CD1c-positive myeloid dendritic cell (primary cell): ENCODE measurements around the gene PALB2.
"Not testable (repeated sequence)": the region's sequence is repeated elsewhere in the genome, so short reads cannot be mapped to it uniquely, and the experiment has no call there.

Source experiments
- DNase-seq: peaks from one replicate; pipeline ENCODE4 v3.0.0-alpha.2; 2016; ENCODE audit errors: extremely low spot score

Gene PALB2

GRCh38 chr16:23650674-23651416, 9.7 kb upstream of the PALB2 start:
- DNase-seq = no peak

DNA sequence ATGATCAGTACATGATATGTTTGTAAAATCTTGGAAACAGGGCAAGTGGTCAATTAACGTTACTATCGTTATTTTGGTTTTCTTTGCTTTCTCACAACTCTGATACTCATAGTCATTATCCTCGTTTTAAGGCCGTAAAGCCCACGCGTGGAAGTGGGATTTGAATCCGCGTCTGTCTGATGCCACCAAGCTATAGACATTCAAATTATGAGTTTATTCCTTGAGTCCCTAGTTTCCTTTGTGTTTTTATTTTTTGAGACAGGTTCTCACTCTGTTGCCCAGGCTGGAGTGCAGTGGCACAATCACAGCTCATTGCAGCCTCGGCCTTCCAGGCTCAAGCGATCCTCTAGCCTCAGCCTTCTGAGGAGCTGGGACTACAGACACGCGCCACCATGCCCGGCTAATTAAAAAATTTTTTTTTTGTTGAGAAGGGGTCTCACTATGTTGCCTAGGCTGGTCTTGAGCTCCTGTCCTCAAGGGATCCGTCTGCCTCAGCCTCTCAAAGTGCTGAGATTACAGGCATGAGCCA, 1.2 kb upstream of the PALB2 start:
- no peak for DNase-seq

- DNase-seq = peak; percentile 39
Measured at GRCh38 chr16:23640615-23640930, 537 bp downstream of the PALB2 start.

DNA sequence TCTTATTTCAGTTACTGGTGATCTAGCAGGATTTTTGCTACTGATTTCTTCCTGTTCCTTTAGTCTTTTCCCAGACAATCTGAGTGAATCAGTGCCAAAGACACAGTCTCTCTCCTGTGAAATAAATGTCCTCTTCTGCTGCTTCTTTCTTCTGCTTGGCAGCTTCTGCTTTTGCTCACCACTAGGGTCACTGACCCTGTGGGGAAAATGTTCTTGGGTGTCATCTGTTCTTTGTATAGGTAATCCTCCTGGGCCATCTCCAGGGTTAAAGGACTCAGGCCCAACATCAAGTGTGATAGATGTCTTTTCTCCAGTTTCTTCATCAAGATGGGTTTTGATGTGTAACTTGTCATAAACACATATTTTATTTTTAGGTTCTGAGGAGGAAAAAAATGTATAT, 5.2 kb downstream of the PALB2 start:
- no peak for DNase-seq

DNA sequence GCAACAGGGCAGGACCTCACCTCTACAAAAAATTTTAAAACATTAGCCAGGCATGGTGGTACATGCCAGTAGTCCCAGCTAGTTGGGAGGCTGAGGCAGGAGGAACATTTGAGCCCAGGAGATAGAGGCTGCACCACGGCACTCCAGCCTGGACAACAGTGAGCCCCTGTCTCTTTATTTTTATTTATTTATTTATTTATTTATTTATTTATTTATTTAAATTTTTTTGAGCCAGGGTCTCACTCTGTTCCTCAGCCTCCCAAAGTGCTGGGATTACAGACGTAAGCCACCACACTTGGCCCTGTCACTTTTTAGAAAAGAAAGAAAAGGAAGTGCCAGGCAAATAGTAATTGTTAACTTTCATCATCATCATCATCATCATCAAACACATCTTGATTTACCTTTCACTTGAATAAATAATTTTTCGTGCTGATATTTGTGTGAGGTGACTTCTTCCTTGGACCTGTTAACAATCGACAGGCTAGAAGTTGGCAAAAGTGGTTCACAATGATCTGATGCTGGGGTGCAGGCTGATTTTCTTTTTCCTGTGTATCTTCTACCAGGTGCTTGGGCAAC, 6.6 kb downstream of the PALB2 start:
- no peak for DNase-seq

- not testable (repeated sequence) for DNase-seq
Measured at GRCh38 chr16:23631874-23632273, 9.2 kb downstream of the PALB2 start.

DNA sequence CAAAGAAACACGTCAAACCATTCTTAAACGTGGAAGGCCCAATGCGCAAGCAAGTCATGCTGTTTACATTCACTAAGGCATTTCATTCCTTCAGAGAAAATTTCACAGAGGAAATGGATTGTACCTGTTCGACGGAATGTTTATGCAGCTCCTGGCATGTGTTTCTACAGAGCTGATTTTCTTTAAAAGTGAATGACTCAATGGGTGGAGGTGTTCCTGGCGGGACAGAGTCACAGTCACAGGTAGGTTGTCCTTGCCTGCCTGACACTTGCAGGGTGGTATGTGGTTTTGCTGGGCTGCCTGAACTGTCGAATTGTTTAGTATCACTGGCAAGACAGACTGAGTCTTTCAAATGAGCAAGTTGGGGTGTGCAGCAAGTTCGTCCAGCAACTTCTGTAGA, 11.6 kb downstream of the PALB2 start:
- no peak for DNase-seq

- DNase-seq = no peak
Measured at GRCh38 chr16:23624092-23624491, 17.0 kb downstream of the PALB2 start.

GRCh38 chr16:23615805-23616204, 25.3 kb downstream of the PALB2 start:
- no peak for DNase-seq

- no peak for DNase-seq
Measured at GRCh38 chr16:23611936-23612335, 29.2 kb downstream of the PALB2 start.

DNA sequence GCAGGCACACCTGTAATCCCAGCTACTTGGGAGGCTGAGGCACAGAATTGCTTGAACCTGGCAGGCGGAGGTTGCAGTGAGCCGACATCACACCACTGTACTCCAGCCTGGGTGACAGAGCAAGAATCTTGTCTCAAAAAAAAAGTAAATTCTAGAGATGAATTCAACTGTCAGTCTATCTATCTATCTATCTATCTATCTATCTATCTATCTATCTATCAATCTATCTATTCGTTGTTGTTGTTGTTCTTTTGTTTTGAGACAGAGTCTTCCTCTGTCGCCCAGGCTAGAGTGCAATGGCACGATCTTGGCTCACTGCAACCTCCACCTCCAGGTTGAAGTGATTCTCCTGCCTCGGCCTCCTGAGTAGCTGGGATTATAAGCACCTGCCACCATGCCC, 30.2 kb downstream of the PALB2 start:
- not testable (repeated sequence) for DNase-seq

DNA sequence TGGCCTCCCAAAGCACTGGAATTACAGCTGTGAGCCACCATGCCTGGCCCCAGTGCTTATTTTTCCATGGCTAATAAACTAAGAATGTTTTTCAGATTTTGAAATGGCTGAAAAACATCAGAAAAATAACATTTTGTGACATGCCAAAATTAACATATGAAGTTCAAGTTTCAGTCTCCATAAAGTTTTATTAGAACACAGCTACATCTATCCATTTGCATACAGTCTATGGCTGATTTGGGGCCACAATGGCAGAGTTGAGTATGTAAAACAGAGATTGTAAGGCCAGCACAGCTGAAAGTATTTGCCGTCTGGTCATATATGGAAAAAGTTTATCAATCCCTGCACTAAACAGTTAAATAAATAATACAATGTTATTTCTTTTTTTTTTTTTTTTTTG, 31.2 kb downstream of the PALB2 start:
- DNase-seq = no peak

DNA sequence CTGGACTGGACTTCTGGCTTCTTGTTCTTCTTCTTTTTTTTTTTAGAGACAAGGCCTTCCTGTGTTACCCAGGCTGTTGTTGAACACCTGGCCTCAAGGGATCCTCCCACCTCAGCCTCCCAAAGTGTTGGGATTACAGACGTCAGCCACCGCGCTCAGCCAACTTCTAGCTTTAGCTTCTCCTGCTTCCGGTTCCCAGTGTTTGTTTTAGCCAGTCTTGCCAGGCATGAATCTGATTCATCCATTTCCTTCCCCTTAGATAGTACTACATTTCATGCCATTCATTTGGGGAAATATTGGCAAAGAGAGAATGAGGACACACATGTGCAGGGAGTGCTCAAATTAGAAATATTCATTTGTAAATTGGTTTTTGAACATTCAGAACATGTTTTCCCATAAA, 32.9 kb downstream of the PALB2 start:
- no peak for DNase-seq

- DNase-seq = no peak
Measured at GRCh38 chr16:23607726-23608125, 33.4 kb downstream of the PALB2 start.

GRCh38 chr16:23597003-23597756, 43.9 kb downstream of the PALB2 start:
- DNase-seq = peak; percentile 6

DNA sequence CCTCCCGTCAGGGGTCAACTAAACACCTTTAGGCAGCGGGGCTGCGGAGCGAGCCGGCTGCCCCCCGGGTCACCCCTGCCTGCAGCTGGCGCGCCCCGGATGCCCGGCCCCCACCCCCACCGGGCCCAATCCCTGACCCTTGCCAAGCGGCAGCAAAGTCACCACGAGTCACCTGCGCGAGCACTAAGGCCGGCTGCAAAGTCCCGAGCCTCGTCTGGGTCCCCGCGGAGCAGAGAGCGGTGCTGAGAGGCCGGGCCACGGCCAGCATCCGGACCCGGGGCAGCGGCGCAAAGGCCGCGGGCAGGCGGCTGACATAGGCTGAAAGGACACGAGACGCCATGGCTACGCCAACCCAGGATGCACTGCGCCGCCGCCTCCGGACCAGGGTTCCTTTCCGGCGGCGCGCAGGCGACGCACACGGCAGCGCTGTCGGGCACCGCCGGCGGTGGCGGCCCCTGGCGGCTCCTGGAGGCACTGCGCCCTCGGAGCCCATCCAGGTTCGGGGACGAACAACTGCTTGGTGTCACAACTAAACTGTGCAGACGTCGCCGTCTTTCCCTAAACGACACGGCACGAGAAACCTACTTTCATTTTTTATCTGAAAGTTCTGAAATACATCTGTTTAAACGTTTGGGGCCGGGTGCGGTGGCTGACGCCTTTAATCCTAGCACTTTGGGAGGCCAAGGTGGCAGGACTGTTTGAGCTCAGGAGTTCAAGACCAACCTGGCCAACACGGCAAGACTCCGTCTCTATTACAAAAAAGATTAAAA, 45.0 kb downstream of the PALB2 start, which contains the start of gene NDUFAB1:
NDUFAB1 (minus strand) TSS at position 366 of the 770 bp plus-strand sequence; CDS start at position 340, 26 bp downstream.
- peak; percentile 97 for DNase-seq

DNA sequence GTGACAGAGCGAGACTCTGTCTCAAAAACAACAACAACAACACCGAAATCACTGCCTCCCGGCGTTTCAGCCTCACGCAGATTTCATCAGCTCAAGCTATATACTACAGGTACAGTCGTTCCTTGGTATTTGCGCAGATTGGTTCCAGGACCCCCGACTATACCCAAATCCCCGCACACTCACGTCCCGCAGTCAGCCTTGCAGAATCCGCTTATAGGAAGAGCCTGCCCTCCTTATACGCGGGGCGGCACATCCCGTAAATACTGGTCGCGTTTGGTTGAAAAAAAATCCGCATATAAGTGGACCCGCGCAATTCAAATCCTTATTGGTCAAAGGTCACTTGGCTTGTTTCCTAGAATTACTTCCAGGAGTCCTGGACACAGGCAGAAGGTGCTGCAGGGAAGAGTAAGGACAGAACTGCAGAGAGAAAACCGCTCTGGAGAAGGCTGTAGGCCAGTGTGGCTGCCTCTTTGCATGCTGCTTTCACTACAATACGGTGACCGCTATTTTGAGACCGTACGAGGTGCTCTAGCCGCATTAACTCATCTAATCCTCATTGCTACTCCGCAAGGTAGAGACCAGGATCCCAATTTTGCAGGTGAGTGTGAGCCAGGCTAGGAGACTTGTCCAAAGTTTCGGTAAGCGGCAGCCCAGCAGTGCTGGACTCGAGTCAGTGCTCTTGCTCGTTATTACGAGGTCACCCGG, 45.7 kb downstream of the PALB2 start:
- DNase-seq = no peak

DNA sequence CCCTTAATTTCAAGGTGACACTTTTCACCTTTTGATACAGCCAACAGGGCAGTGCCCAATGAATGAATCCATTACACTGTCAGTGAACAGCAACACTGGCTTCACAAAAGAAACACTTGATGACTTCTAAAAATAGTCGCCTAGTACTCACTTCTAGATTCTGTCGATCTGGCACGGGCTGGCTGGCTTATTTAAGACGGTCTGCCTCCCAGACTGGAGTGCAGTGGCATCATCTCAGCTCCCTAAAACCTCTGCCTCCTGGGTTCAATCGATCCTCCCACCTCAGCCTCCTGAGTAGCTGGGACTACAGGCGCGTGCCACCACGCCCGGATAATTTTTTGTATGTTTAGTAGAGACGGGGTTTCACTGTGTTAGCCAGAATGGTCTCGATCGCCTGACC, 46.9 kb downstream of the PALB2 start:
- DNase-seq = no peak

DNA sequence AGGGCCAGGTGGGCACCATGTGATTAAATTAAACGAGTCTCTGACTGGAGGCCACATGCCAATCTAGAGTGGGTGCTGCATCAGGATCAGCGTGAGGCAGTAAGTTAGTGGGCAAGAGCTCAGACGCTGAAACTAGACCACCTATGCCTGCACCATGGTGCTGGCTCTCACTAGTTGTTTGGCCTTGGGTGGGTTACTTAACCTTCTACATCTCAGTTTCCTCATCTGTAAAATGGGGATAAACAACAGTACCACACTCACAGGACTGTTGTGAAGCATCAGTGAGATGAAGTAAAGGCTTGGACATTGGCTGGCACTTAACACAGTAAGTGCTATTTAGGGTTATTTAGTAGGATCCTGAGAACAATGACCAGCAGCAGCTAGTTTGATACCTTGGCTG, 50.9 kb downstream of the PALB2 start:
- no peak for DNase-seq

- no peak for DNase-seq
Measured at GRCh38 chr16:23587726-23588125, 53.4 kb downstream of the PALB2 start.
